Kidney (tissue), 14 donors: Measurements from ENCODE around the gene COPS6. TPM values are rescaled to one million over a fixed set of nuclear protein-coding genes. Genes with fewer than 3 reads are reported as not detected.

Experiments used
- DNase-seq, 5 donors: peaks; one replicate each; pipeline ENCODE4 v3.0.0-alpha.2; 2013 to 2020
- FAIRE-seq: peaks from 2 replicates; lab custom pipeline; 2012; peaks lifted over from hg19 to GRCh38; lab: Jason Lieb, UNC
- H3K27ac ChIP-seq, 2 donors: one replicate each; pipeline ENCODE4 v1.7.0; 2013; ENCODE audit warnings: low read depth in 2 of 2, low read length in 2 of 2, inconsistent platforms in 1 of 2
- H3K27me3 ChIP-seq: one replicate; pipeline ENCODE4 v1.7.1; 2013; ENCODE audit warnings: low read length, inconsistent platforms; ENCODE audit not compliant: control insufficient read depth, insufficient read depth
- H3K36me3 ChIP-seq, 3 donors: one replicate each; pipeline versions ENCODE4 v1.7.0 to v1.7.1; 2013; ENCODE audit warnings: low read length in 3 of 3, control low read depth in 1 of 3, inconsistent platforms in 1 of 3; ENCODE audit not compliant: insufficient read depth in 3 of 3, control insufficient read depth in 2 of 3
- H3K4me1 ChIP-seq, 3 donors: one replicate each; pipeline versions ENCODE4 v1.7.0 to v1.7.1; 2013; ENCODE audit warnings: low read length in 3 of 3, inconsistent platforms in 1 of 3, low read depth in 1 of 3; ENCODE audit not compliant: control insufficient read depth in 2 of 3, insufficient read depth in 2 of 3
- H3K4me3 ChIP-seq, 3 donors: one replicate each; pipeline versions ENCODE4 v1.7.0 to v1.8.1; 2013; ENCODE audit warnings: low read length in 3 of 3, control low read depth in 1 of 3, inconsistent platforms in 1 of 3
- H3K9ac ChIP-seq, 3 donors: one replicate each; pipeline versions ENCODE4 v1.7.0 to v1.7.1; 2013; ENCODE audit warnings: low read length in 3 of 3, control low read depth in 1 of 3, inconsistent platforms in 1 of 3
- H3K9me3 ChIP-seq, 3 donors: one replicate each; pipeline versions ENCODE4 v1.7.0 to v1.7.1; 2013; ENCODE audit warnings: low read length in 3 of 3, control low read depth in 1 of 3, inconsistent platforms in 1 of 3; ENCODE audit not compliant: control insufficient read depth in 2 of 3, insufficient read depth in 1 of 3
- intact Hi-C: fragments of 100-400 bp; cut with DNase I; formaldehyde crosslinking; loops from one replicate; pipeline ENCODE4 v1.11.1; 2022
- polyA plus RNA-seq: library from polyadenylated mRNA; stranded (reverse); fragments of 350-450 nt; fragmentation: Illumina TruSeq; extraction: RNeasy Lipid Tissue Mini Kit (QIAGEN cat#74804); gene quantifications from one replicate; pipeline ENCODE4 v1.2.3, GENCODE V29; 2014; ENCODE audit warnings: low read depth, low replicate concordance; ENCODE audit not compliant: insufficient read depth
- total RNA-seq: library from RNA; stranded (reverse); fragmentation: NEBNext Ultra II Directional; extraction: Animal tissue kit (Norgen Biotek cat#: 25700); gene quantifications from one replicate; pipeline ENCODE4 v1.2.1, GENCODE V29; 2021
- TF ChIP-seq, protein P1 (sequence below): IDR thresholded peaks from 3 replicates; pipeline ENCODE4 v1.5.1; 2012; ENCODE audit warnings: mild to moderate bottlenecking, moderate library complexity, borderline replicate concordance; ENCODE audit not compliant: insufficient read depth; ENCODE audit errors: extremely low read depth
- donor health status: control.
- donor health status: control.
- donor health status: control.
- donor health status: control.
- donor health status: control.
- donor health status: DM: yes; HTN: yes; CAD: no.
- donor health status: Normal renal cell carcinoma (clear cell type).

COPS6 gene
- total and polyA plus RNA-seq, 2 donors from 2014 or later = 89.1 to 166 TPM

DNA sequence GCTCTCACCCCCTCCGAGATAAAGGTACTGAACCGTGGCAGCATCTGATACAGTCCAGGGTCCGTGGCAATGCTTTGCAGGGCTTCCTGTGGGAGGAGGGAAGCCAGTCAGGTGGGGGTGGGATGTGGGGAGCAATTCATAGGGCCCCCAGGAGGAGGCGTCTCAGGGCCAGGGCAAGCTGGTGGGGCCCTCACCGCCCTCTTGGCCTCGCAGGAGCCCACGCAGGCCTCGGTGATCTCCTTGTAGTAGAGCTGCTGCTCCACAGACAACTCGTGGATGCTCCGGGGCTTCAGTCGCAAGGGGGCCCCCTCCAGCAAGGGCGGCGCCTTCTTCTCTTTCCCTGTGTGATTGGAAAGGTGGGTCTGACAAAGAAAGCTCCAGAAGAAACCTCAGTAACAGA lies 23.1 kb downstream of the COPS6 start:
- intact Hi-C loops = no loop called here
- H3K4me3 ChIP-seq = no peak overlapping the region
- TF ChIP-seq, protein P1, sequence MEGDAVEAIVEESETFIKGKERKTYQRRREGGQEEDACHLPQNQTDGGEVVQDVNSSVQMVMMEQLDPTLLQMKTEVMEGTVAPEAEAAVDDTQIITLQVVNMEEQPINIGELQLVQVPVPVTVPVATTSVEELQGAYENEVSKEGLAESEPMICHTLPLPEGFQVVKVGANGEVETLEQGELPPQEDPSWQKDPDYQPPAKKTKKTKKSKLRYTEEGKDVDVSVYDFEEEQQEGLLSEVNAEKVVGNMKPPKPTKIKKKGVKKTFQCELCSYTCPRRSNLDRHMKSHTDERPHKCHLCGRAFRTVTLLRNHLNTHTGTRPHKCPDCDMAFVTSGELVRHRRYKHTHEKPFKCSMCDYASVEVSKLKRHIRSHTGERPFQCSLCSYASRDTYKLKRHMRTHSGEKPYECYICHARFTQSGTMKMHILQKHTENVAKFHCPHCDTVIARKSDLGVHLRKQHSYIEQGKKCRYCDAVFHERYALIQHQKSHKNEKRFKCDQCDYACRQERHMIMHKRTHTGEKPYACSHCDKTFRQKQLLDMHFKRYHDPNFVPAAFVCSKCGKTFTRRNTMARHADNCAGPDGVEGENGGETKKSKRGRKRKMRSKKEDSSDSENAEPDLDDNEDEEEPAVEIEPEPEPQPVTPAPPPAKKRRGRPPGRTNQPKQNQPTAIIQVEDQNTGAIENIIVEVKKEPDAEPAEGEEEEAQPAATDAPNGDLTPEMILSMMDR = no peak
- H3K27me3 ChIP-seq = no peaks in the 10 kb centered on the region
- DNase-seq = no peak
- no peak overlapping the region for H3K27ac ChIP-seq
- H3K36me3 ChIP-seq = peaks cover 0 to 12% (median 11%) of the 10 kb centered on the region in 3 donors
- H3K9ac ChIP-seq = no peak overlapping the region
- no peaks in the 10 kb centered on the region for H3K9me3 ChIP-seq
- no peak for FAIRE-seq
- H3K4me1 ChIP-seq = no peaks in the 10 kb centered on the region

DNA sequence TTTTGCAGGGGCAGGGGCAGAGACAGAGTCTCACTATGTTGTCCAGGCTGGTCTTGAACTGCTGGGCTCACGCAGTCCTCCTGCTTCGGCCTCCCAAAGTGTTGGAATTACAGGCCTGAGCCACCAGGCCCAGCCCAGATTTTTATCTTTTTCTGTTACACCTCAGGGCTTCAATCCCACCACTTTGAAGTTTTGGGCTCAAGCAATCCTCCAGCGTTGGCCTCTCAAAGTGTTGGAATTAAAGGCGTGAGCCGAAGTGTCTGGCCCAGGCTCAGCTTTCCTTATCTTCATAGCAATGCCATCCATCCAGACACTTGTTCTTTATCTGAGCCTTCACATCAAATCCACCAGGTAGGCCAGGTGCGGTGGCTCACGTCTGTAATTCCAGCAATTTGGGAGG lies 26.3 kb downstream of the COPS6 start:
- FAIRE-seq (no peak), DNase-seq (no peak)

DNA sequence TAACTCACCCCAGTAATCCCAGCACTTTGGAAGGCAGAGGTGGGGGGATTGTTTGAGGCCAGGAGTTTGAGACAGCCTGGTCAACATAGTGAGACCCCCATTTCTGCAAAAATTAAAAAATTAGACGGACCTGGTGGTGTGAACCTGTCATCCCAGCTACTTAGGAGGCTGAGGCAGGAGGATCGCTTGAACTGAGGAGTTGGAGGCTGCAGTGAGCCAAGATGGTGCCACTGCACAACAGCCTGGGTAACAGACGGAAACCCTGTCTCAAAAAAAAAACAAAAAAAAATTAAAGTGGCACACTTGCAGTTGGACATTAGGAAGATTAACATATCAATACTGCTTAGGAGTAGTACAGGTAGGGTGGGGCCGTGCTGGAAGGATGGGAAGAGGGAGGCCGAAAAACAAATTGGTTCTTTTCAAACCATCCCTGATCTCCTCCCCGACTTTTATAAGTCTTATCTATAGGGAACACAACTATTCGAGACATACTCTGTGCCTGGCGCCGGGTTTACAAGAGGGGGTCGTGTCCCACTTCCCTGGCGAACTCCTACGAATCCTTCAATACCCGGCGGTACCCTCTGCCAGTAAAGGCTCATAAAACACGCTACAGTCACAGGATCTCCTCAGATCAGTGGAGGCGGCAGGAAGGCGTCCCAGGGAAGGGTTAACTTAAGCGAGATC lies 29.8 kb downstream of the COPS6 start:
- H3K4me3 ChIP-seq = peak overlapping the region; percentile 72 to 96 (median 85)
- H3K27ac ChIP-seq = no peak overlapping the region
- no peaks in the 10 kb centered on the region for H3K9me3 ChIP-seq
- H3K27me3 ChIP-seq = no peaks in the 10 kb centered on the region
- H3K4me1 ChIP-seq = peaks cover 0 to 13% (median 11%) of the 10 kb centered on the region in 3 donors
- intact Hi-C loops = no loop called here
- H3K36me3 ChIP-seq = peaks cover 0 to 6% (median 4%) of the 10 kb centered on the region in 3 donors
- no peak for FAIRE-seq
- TF ChIP-seq, protein P1 = no peak
- peak overlapping the region; percentile 37 to 72 (median 67) for H3K9ac ChIP-seq
- DNase-seq = peak in 1 of 5 donors; percentile 45

More for the DNA sequence above, 26.3 kb downstream of the COPS6 start:
- Histone ChIP-seq H3K36me3 (peaks cover 0 to 11% (median 5%) of the 10 kb centered on the region in 3 donors), H3K27ac (no peak overlapping the region), H3K4me1 (peaks cover 0 to 6% (median 4%) of the 10 kb centered on the region in 3 donors), H3K9me3 (no peaks in the 10 kb centered on the region), H3K4me3 (no peak overlapping the region), H3K27me3 (no peaks in the 10 kb centered on the region), H3K9ac (no peak overlapping the region)
- TF ChIP-seq, protein P1 = no peak
- intact Hi-C loops = no loop called here
